Stimulated activated naive CD8-positive, alpha-beta T cell treated with anti-CD3 and anti-CD28 coated beads, Interleukin-15, amount 100 ng/mL, for 72 hours (primary cell): Measurements from ENCODE around the gene NR1D2.

ENCODE experiments used
- ATAC-seq: fragments of 150-1000 bp; cut with Tn5 transposase; 2 replicates; pipeline ENCODE4 v1.10.0; 2021; ENCODE audit warnings: mild to moderate bottlenecking, moderate library complexity
- DNase-seq, 2 donors: peaks; one replicate each; pipeline ENCODE4 v3.0.0; 2021 to 2022
- H3K27ac Mint-ChIP-seq, 2 donors: one replicate each; pipeline ENCODE4 v1.8.0; 2022; ENCODE audit warnings: mild to moderate bottlenecking in 2 of 2, mixed read lengths in 2 of 2, moderate library complexity in 2 of 2
- H3K27me3 Mint-ChIP-seq: one replicate; pipeline ENCODE4 v1.8.0; 2022; ENCODE audit warnings: mixed read lengths
- H3K4me1 Mint-ChIP-seq: one replicate; pipeline ENCODE4 v1.8.0; 2022; ENCODE audit warnings: mild to moderate bottlenecking, mixed read lengths
- H3K4me3 Mint-ChIP-seq, 2 donors: one replicate each; pipeline ENCODE4 v1.8.0; 2022; ENCODE audit warnings: mild to moderate bottlenecking in 2 of 2, mixed read lengths in 2 of 2, moderate library complexity in 1 of 2
- H3K9me3 Mint-ChIP-seq, 2 donors: one replicate each; pipeline ENCODE4 v1.8.0; 2022; ENCODE audit warnings: mixed read lengths in 2 of 2

NR1D2 gene

DNA sequence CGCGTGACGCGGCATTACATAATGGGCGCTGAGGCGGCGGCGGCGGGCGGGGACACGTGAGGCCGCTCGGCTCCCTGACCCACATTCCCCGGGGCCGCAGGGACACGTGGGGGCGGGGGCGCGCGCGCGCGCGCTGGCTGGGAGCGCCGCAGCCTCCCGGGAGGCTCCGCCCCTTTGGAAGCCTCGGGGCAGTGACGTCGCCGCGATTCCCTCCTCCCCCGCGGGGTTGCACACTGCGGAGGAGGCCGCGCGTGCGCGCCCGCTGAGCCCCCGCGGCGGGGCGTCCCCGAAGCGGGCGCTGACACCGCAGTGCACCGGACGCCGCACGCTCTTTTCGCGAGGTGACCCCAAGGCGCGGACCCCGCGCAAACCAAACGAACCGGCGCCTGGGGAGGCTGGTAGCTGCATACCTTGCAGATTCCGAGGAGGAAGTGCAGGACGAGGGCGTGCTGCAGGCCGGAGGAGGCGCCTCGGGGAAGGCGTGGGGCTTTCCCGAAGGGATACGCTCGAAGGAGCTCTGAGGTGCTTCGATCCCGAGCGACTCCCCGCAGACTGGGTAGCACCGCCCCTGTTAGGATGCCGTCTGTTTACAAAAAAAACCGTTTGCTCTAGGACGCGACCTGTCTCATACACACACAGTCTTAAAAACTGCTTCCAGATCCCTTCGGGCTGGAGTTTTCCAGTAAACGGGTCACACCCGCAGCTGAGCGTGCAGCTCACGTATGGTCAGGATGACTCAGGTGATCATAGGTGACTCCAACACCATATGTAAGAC lies 1.0 kb downstream of the NR1D2 start:
- DNase-seq, result peak; percentile 93 to 96
- Mint-ChIP-seq H3K27ac (peak overlapping the region; percentile 91 to 97), H3K4me3 (peak overlapping the region; percentile 81 to 82), H3K27me3 (peaks cover 23% of the 10 kb centered on the region), H3K4me1 (peaks cover 50% of the 10 kb centered on the region), H3K9me3 (no peaks in the 10 kb centered on the region)
- ATAC-seq, result peak; percentile 86

DNA sequence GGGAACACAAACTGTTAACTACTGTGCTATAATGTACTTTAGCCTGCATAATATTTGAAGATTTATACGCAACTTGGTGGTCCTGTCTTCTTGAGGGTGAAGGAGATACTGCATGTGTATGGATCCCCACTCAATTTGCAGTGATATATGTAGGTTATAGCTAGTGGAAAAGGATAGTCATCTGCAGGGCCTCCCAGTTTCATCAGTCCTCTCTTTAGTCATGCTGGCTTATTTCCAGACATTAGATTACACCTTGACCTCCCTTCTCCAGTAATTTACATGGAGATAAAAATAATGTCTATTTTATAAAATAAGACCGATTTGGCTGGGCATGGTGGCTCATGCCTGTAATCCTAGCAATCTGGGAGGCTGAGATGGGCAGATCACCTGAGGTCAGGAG lies 3.7 kb downstream of the NR1D2 start:
- Mint-ChIP-seq H3K27me3 (peaks cover 11% of the 10 kb centered on the region), H3K27ac (no peak overlapping the region)

DNA sequence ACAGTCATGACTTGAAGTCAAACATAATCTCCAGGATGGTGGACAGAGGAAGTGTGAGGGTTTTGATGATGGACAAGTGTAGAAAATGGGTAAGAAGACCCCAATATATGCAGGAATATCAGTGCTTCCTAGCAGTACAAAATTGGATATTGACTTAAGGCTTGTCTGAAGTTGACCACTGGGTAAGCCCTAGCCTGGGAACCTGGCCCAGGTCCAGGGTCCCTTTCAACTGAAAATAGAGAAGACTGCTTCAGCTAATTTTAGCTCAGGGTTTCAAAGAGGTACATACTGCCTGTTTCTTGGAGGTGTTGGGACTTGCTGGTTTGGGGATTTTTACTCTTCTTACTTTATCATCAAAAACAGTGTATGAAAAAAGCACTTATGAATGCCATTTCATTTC lies 4.7 kb downstream of the NR1D2 start:
- H3K27me3 Mint-ChIP-seq, result peaks cover under 1% of the 10 kb centered on the region

More for the DNA sequence above, 3.7 kb downstream of the NR1D2 start:
- no peak overlapping the region for H3K4me3 Mint-ChIP-seq
- H3K4me1 Mint-ChIP-seq, result peaks cover 74% of the 10 kb centered on the region
- H3K9me3 Mint-ChIP-seq, result no peaks in the 10 kb centered on the region
- no peak for ATAC-seq
- no peak for DNase-seq

DNA sequence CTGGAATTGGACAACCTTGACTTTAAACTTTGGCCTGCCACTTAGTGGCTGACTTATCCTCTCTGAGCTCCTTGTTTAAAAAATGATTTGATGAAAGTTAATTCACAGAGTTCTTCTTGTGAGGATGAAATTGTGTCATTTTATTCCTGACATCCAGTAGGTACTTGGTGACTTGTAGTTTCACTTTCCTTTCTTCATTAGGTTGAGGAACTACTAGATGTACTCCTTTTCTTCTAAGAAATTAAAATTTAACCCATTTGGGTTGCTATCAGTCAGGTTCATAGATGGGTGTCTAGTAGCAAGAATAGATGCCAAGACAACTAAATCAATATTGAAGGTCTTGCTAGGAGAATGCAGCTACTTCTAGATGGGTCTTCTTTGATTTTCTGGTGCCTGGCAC lies 5.2 kb downstream of the NR1D2 start:
- H3K4me1 Mint-ChIP-seq, result peaks cover 77% of the 10 kb centered on the region
- H3K9me3 Mint-ChIP-seq, result no peaks in the 10 kb centered on the region
- peak overlapping the region in 1 of 2 donors; percentile 94 for H3K27ac Mint-ChIP-seq
- H3K4me3 Mint-ChIP-seq, result peak overlapping the region; percentile 71 to 86
- DNase-seq (no peak), ATAC-seq (no peak)
- H3K27me3 Mint-ChIP-seq, result no peaks in the 10 kb centered on the region

More for the DNA sequence above, 4.7 kb downstream of the NR1D2 start:
- peak overlapping the region; percentile 71 to 86 for H3K4me3 Mint-ChIP-seq
- peak overlapping the region in 1 of 2 donors; percentile 94 for H3K27ac Mint-ChIP-seq
- H3K4me1 Mint-ChIP-seq, result peaks cover 73% of the 10 kb centered on the region
- ATAC-seq (no peak), DNase-seq (no peak)
- H3K9me3 Mint-ChIP-seq, result no peaks in the 10 kb centered on the region

DNA sequence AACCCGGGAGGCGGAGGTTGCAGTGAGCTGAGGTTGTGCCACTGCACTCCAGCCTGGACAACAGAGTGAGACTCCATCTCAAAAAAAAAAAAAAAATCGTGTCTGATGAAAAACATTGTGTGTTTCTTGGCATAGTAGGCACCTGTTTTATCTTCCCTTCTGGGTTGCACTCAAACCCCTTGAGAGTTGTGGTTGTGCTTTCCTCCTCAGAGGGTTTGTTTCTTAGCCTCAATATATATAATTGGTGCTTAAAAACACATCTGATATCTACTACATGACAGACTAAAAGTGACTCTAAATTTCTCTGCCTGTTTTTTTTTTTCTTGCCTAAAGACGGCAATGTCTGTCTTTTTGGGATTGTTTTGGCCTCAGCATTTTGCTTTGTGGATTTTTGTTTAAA lies 7.6 kb downstream of the NR1D2 start:
- no peaks in the 10 kb centered on the region for H3K27me3 Mint-ChIP-seq
- no peak overlapping the region for H3K4me3 Mint-ChIP-seq
- DNase-seq (no peak), ATAC-seq (no peak)
- H3K9me3 Mint-ChIP-seq, result no peaks in the 10 kb centered on the region
- no peak overlapping the region for H3K27ac Mint-ChIP-seq
- H3K4me1 Mint-ChIP-seq, result peaks cover 75% of the 10 kb centered on the region

DNA sequence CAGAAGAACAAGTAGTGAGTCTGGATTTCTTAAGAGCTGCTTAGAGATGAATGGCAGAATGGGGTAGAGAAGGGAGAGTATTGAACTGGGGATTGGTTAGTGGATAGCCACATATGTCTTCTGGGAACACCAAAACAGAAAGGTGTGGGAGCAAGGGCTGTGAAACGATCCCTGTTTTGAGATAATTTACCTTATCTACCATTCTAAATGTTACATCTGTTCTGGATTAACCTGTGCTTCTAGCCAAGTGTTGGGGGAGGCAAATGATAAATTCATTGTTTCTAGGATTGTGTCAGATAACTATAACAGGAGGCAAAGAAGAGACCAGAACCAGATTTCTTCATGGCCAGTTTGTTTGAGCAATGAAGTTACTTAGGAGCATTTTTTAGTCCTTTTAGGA lies 8.4 kb downstream of the NR1D2 start:
- no peak overlapping the region for H3K4me3 Mint-ChIP-seq
- H3K27ac Mint-ChIP-seq, result no peak overlapping the region
- no peaks in the 10 kb centered on the region for H3K27me3 Mint-ChIP-seq
- no peaks in the 10 kb centered on the region for H3K9me3 Mint-ChIP-seq
- no peak for ATAC-seq
- DNase-seq, result no peak
- peaks cover 74% of the 10 kb centered on the region for H3K4me1 Mint-ChIP-seq

DNA sequence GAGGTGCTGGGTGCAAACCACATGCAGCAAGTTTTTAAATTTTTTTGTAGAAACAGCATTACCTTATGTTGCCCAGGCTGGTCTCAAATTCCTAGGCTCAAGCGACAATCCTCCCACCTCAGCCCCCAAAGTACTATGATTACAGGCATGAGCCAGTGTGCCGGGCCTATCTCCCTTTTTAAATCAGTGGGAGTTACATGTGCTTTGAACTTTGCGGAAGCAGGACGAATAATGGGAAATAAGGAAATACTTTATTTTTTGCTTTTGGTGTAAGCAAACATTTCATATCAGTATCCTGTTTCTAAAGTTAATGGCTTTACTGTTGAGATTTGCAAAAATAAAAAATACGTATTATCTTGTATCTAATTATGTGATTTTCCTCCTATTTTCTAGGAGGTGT lies 9.1 kb downstream of the NR1D2 start:
- H3K4me3 Mint-ChIP-seq, result no peak overlapping the region
- H3K4me1 Mint-ChIP-seq, result peaks cover 77% of the 10 kb centered on the region
- no peaks in the 10 kb centered on the region for H3K9me3 Mint-ChIP-seq
- H3K27ac Mint-ChIP-seq, result no peak overlapping the region
- DNase-seq (no peak), ATAC-seq (no peak)
- H3K27me3 Mint-ChIP-seq, result no peaks in the 10 kb centered on the region

DNA sequence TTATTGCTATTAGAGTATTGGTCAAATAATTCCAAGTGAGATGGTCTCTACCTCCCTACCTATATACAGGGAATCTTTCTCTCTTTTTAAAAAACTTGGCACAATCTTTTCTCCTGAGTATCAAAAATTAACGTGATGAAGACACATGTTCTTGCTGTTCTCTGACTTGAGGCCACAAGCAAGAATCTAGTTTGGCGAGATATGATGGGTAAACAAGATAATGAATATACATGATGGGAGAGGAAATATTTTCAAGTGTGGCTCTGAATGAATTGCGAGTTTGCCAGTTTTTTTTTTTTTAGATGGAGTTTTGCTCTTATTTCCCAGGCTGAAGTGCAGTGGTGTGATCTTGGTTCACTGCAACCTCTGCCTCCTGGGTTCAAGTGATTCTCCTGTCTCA lies 11.6 kb downstream of the NR1D2 start:
- DNase-seq, result no peak
- H3K27me3 Mint-ChIP-seq, result no peaks in the 10 kb centered on the region
- H3K4me3 Mint-ChIP-seq, result no peak overlapping the region
- ATAC-seq, result no peak
- H3K4me1 Mint-ChIP-seq, result peaks cover 59% of the 10 kb centered on the region
- no peak overlapping the region for H3K27ac Mint-ChIP-seq
- H3K9me3 Mint-ChIP-seq, result no peaks in the 10 kb centered on the region

DNA sequence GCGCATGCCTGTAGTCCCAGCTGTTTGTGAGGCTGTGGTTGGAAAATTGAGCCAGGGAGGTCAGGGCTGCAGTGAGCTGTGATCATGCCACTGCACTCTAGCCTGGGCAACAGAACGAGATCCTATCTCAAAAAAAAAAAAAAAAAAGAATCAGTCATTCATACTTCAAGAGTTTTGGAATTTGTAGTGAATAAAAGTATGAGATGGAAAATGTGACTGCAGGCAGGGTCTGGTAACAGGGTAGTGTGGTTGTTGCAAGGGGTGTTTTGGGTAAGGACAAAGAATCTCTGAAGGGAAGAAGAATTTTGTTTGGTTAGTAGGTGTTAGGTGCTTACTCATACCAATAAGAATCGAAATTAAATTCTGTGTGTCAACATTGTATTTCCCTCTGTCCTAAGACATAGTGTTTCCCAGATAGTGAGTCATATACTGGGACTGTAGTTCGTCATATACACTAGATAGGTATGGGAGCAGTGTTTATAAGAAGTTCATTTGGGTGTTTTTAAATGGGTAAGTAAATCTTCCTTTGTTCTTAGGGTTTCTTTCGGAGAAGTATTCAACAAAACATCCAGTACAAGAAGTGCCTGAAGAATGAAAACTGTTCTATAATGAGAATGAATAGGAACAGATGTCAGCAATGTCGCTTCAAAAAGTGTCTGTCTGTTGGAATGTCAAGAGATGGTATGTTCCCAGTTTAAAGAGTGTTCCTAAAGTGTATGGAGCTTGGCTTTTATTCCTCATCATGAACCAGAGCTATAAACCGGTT lies 14.2 kb downstream of the NR1D2 start:
- Mint-ChIP-seq H3K27me3 (no peaks in the 10 kb centered on the region), H3K27ac (peak overlapping the region in 1 of 2 donors; percentile 2), H3K9me3 (no peaks in the 10 kb centered on the region), H3K4me3 (peak overlapping the region in 1 of 2 donors; percentile 23), H3K4me1 (peaks cover 36% of the 10 kb centered on the region)
- ATAC-seq, result peak; percentile 98
- DNase-seq, result peak in 1 of 2 donors; percentile 39

DNA sequence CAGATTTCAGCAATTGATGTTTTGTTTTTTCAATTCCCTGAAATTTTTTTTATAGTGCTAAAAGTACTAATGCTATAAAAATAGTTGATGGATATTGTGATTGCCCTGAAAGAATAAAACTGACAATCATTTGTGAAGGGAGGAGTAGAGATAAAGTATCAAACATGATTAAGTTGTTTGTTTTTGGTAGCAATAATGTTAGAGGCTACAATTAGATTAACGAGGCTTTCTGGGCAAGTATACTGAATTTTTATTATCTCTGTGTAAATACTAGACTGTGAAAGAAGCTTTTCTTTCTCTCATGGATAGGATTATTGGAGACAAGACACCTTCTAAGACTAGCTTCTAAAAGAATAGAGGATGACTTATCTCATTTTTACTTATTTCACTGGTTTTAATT lies 15.6 kb downstream of the NR1D2 start:
- no peak for DNase-seq
- no peaks in the 10 kb centered on the region for H3K27me3 Mint-ChIP-seq
- no peak overlapping the region for H3K27ac Mint-ChIP-seq
- H3K9me3 Mint-ChIP-seq, result no peaks in the 10 kb centered on the region
- peaks cover 25% of the 10 kb centered on the region for H3K4me1 Mint-ChIP-seq
- ATAC-seq, result no peak
- H3K4me3 Mint-ChIP-seq, result no peak overlapping the region

DNA sequence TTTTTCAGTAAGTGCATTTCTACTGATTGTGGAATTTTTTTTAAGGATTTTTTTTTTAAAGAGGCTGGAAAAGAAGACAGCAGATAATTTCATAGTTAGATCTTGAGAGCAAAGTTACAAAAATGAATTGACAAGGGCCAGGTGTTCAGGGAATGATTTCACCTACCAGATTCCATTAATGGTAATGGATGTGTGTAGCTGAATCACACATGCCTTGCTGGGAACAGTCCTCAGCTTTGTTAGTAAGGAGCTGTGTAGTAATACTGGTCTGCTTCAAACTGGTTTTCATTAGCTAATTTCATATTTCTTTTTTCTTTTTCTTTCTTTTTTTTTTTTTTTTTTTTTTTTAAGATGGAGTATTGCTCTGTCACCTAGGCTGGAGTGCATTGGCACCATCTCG lies 16.0 kb downstream of the NR1D2 start:
- no peak overlapping the region for H3K4me3 Mint-ChIP-seq
- no peak for DNase-seq
- H3K9me3 Mint-ChIP-seq, result no peaks in the 10 kb centered on the region
- ATAC-seq, result no peak
- no peaks in the 10 kb centered on the region for H3K27me3 Mint-ChIP-seq
- H3K4me1 Mint-ChIP-seq, result peaks cover 21% of the 10 kb centered on the region
- no peak overlapping the region for H3K27ac Mint-ChIP-seq

DNA sequence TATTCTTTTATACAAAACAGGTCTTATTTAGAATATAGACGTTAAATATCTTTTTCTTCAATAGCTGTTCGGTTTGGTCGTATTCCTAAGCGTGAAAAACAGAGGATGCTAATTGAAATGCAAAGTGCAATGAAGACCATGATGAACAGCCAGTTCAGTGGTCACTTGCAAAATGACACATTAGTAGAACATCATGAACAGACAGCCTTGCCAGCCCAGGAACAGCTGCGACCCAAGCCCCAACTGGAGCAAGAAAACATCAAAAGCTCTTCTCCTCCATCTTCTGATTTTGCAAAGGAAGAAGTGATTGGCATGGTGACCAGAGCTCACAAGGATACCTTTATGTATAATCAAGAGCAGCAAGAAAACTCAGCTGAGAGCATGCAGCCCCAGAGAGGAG lies 16.8 kb downstream of the NR1D2 start:
- DNase-seq, result no peak
- Mint-ChIP-seq H3K27ac (no peak overlapping the region), H3K27me3 (no peaks in the 10 kb centered on the region), H3K9me3 (no peaks in the 10 kb centered on the region), H3K4me1 (peaks cover 21% of the 10 kb centered on the region), H3K4me3 (no peak overlapping the region)
- no peak for ATAC-seq

DNA sequence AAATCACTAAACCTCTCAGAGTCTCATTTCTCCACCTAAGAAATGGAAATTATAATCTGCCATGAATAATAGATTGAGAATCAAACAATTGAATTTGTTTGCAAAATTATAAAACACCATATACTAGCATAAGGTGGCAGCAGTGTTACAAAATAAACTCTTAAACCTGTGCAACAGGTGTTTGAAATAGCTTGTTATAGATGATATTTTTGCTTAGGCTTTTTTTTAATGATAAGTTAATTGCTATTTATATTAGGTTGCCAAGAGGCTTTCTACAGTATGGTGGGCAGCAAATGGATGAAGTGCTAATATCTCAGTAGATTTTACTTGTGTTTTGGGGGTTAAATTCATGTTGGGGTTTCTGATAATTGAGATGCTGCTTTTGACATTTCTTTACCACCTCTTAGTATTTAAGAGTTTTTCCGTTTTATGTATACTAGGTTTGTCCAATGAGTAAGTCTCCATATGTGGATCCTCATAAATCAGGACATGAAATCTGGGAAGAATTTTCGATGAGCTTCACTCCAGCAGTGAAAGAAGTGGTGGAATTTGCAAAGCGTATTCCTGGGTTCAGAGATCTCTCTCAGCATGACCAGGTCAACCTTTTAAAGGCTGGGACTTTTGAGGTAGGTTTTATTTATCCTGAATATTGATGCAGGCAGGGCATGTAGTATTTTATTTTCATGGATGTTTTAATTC lies 19.6 kb downstream of the NR1D2 start:
- Mint-ChIP-seq H3K27ac (no peak overlapping the region), H3K4me1 (peaks cover 1% of the 10 kb centered on the region), H3K9me3 (no peaks in the 10 kb centered on the region), H3K4me3 (no peak overlapping the region), H3K27me3 (no peaks in the 10 kb centered on the region)
- DNase-seq, result no peak
- ATAC-seq, result no peak

DNA sequence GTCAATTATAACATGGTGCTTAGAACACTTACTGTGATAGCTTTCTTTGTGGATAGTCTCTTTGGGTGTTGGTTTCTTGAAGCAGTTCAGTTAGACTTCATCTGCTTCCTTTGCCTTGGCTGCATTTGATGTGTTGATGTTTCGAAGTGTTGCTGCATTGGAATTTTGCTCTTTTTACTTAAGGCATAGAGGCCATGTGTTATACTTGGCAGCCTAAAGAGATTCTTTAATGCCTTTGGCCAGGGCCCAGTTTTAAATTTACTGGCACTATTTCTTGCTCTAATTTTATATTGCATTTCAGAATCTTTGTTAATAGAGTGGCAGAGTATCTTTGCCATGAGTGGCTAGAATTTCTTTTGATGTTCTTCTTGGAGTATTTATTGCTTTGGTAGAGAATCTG lies 21.2 kb downstream of the NR1D2 start:
- Mint-ChIP-seq H3K4me1 (no peaks in the 10 kb centered on the region), H3K27me3 (no peaks in the 10 kb centered on the region), H3K9me3 (no peaks in the 10 kb centered on the region), H3K27ac (no peak overlapping the region), H3K4me3 (no peak overlapping the region)
- DNase-seq (no peak), ATAC-seq (no peak)

DNA sequence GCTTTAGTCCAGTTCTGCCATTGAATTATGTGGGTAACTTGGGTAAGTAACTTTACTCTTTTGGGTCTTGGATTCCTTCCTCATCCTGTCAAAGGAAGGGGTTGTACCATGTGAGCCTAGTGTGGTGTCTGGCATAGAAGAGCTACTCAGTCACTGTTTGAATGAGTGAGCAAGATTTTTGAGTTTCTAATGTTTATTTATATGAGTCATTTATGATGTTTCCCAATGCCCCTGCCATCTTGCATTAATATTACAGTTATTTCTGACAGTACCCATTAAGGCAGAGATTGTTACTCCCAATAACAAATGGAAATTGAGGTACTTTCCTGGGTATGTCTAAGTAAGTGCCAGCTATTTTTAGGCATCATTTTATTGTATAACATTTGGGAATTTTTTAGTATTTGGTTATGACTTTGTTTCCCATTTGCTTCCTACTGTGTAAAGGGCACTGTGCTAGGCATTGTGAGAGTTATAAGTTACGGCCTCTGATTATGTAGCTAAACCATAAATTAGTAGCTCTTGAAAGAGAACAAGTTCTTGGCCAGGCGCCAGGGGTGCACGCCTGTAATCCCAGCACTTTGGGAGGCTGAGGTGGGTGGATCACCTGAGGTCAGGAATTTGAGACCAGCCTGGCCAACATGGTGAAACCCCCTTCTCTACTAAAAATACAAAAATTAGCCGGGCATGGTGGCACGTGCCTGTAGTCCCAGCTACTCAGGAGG lies 23.5 kb downstream of the NR1D2 start:
- no peak overlapping the region for H3K27ac Mint-ChIP-seq
- no peaks in the 10 kb centered on the region for H3K9me3 Mint-ChIP-seq
- no peaks in the 10 kb centered on the region for H3K4me1 Mint-ChIP-seq
- H3K4me3 Mint-ChIP-seq, result no peak overlapping the region
- no peaks in the 10 kb centered on the region for H3K27me3 Mint-ChIP-seq
- ATAC-seq (no peak), DNase-seq (no peak)
